Stimulated activated CD8-positive, alpha-beta memory T cell treated with anti-CD3 and anti-CD28 coated beads, Interleukin-7, amount 100 ng/mL, for 48 hours (primary cell): ENCODE results near the gene C7.
"Not testable (repeated sequence)": the region's sequence is repeated elsewhere in the genome, so short reads cannot be mapped to it uniquely, and the experiment has no call there.

ENCODE experiments used
- DNase-seq, 2 donors: peaks; one replicate each; pipeline ENCODE4 v3.0.0-alpha.2; 2020; ENCODE audit warnings: low read depth in 1 of 2; ENCODE audit errors: extremely low read depth in 1 of 2

The C7 gene

GRCh38 chr5:40988746-40989510 is 79.6 kb downstream of the C7 start:
- no peak for DNase-seq

DNA sequence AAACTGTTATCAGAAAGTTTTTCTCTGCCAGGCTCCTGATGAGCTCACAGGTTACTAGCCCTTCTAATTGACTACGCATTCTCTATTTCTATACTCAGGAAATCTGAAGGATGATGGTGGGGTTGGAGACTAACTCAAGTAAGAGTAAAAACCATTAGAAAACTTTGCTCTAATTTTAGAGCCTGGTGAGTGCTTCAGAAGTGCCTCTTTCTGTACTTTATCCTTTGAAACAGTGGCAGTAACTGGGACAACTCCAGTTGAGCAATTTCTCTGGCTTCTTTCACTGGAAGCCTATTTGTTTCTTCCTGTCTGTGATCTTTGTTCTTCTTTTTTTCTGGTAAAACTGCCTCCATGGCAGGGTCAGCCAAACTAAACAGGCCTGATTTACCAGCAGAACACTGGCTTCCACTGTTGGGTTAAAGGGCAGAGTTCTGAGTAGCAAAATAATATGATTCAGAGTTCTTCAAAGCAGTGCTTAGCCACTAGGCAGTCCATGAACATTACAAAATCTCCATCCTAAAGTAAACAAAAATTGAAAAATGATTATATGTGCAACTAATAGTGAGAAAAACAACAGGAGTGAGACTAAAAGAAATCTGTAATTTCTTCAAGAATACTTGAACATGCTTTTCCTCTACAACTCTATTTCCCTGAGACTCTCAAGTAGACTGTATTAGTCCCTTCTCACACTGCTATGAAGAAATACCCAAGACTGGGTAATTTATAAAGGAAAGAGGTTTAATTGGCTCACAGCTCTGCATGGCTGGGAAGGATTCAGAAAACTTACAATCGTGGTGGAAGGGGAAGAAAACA is 82.1 kb downstream of the C7 start:
- DNase-seq, result no peak

DNA sequence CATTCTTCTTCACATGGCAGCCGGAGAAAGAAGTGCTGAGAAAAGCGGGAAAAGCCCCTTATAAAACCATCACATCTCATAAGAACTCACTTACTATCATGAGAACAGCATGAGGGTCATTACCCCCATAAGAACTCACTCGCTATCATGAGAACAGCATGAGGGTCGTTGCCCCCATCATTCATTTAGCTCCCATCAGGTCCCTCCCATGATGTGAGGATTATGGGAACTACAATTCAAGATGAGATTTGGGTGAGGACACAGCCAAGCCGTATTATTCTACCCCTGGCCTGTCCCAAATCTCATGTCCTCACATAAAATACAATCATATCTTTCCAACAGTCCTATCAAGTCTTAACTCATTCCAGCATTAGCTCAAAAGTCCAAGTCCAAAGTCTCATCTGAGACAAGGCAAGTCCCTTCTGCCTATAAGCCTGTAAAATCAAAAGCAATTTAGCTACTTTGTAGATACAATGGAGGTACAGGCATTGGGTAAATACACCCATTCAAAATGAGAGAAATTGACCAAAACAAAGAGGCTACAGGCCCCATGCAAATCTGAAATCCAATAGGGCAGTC is 82.8 kb downstream of the C7 start:
- no peak for DNase-seq

DNA sequence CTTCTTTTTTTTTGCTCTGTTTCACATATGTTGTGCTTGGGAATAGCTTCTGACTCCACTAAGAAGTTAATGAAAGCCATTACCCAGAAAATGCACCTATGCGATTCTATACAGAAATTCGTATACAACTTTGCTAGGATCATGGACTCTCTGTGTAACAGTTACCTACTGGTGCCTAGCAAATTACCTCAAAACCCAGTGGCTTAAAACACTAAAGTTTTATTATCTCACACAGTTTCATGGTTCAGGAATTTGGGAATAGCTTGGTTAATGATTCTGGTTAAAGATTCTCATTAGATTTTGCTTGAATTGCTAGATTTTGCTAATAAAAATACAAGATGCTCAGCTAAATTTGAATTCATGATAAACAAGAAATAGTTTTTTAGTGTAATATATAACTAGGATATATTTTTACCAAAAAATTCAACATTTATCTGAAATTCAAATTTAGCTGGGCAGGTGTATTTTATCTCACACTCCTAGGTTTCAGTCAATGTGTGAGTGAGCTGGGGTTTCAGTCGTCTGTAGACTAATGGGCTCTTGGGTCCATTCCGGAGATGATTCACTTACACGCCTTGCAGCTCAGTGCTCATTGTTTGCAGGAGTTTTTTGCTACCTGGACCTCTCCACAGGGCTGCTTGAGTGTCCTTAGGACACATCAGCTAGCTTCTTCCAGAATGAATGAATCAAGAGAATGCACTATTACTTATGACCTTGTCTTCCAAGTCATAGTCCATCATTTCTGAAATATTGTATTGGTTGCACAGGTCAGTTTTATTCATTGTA is 86.7 kb downstream of the C7 start:
- DNase-seq, result no peak

DNA sequence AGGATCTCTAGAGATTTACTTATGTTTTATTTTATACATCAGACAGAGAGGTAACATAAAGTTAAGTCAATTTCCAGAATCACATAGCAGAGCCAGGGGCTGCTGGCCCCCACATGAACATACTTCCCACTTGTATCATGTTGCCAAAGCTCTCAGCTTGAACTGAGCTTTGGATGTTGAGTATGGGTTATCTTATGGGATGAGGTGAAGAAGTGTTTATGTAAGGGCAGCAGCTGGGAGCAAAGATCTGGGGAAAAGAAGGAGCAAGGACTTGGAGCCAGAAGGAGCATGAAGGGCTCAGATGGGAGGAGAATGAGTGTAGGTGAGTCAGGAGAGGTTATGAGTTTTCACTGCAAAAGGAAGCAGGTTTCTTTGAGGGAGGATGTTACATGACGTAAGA is 89.8 kb downstream of the C7 start:
- DNase-seq, result no peak

- no peak for DNase-seq
These were observed 90.7 kb downstream of the C7 start for GRCh38 chr5:40999966-41000365.

- DNase-seq, result no peak
These were observed 94.5 kb downstream of the C7 start for GRCh38 chr5:41003670-41004376.

DNA sequence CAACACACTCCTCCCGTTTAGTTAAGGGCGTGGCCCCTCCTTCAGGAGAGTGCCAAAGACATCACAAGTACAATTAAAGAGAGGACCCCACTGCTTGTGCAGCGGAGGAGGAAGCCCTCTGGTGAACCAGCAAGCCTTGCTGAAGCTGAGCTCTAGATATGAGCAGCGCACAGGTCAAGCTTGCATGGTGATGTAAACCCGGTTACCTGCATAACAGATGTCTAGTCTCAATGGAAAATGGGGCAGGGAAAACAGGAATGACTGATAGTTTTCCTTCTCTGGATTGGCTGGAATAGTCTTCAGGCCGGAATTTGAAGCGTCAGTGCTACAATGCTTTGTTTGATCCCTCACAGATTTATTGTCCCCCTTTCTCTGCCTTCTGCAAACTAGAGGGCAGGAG is 95.6 kb downstream of the C7 start:
- DNase-seq, result no peak

DNA sequence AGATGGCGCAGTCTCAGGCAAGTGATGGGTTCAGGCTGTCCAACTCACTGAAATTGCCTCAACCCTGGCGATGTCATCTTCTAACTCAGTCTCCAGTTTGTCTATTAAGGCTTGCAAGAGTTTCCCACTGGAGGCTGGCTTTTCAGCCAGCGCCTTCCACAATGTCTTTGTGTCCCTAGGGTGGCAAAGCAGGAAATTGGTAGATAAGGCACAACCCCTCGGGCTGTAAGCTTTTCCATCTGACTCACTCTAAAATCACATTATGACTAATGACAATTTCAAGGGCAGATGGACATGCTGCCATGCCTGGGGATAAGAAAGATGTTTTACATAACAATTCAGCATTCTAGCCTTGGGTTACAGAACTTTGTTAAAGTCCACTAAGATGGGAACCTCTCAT is 99.9 kb downstream of the C7 start:
- no peak for DNase-seq

DNA sequence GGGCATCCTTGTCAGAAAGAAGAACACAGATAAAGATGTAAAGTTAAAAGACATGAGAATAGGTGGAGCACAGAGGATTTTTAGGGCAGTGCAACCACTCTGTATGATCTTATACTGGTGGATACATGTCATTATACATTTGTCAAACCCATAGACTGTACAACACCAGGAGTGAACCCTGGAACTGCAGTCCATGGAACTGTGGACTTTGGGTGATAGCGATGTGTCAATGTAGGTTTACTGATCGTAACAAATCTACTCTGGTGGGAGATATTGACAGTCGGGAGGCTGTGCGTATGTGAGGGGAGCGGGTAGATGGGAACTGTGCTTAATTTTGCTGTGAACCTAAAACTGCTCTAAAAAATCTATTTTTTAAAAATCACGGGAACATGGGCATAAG is 101.3 kb downstream of the C7 start:
- DNase-seq, result no peak

DNA sequence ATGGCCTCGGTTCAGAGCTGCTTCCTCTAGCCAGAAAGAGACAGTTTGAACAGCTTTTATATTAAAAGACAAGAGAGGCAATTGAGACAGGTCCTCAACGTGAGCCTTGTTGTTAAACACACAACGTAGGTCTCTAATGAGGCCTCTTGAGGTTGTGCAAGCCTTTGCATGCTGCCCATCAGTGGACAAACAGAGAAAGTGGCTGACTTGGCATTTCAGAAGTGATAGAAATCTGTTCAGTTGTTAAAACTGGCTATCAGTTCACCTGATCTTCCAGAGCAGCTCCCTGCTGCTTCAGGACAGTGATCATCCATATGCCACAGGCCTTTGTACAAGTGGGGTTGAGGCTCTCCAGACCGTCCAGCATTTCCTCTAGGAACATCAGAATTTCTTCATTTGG is 103.0 kb downstream of the C7 start:
- DNase-seq, result no peak

GRCh38 chr5:41022600-41022999 is 113.3 kb downstream of the C7 start:
- not testable (repeated sequence) for DNase-seq
